GM12891 (cell line): Measurements from ENCODE around the gene CALR.

Experiments used
- POLR2A ChIP-seq: IDR thresholded peaks from 2 replicates; pipeline ENCODE4 v1.6.1; 2011; ENCODE audit warnings: low read depth, low read length, control low read depth
- POLR2AphosphoS5 ChIP-seq: IDR thresholded peaks from 2 replicates; pipeline ENCODE4 v1.6.1; 2011; ENCODE audit warnings: low read depth, low read length, control low read depth
- POU2F2 ChIP-seq: IDR thresholded peaks from 2 replicates; pipeline ENCODE4 v1.6.1; 2011; ENCODE audit warnings: low read depth, mild to moderate bottlenecking, control low read depth, low read length, moderate library complexity
- SPI1 ChIP-seq: IDR thresholded peaks from 2 replicates; pipeline ENCODE4 v1.6.1; 2011; ENCODE audit warnings: low read depth, low read length, control low read depth
- TAF1 ChIP-seq: IDR thresholded peaks from 2 replicates; pipeline ENCODE4 v1.6.1; 2011; ENCODE audit warnings: low read depth, low read length, control low read depth

GRCh38 chr19:12993562-12993961 is 55.2 kb downstream of the CALR start:
- TF ChIP-seq POLR2A (no peak), POLR2AphosphoS5 (no peak), POU2F2 (no peak), TAF1 (no peak), SPI1 (no peak)
